Right renal pelvis (tissue), 4 donors: ENCODE results near the gene ADGRG6. TPM values are rescaled to one million over a fixed set of nuclear protein-coding genes. Genes with fewer than 3 reads are reported as not detected.
"Not testable (repeated sequence)": the region's sequence is repeated elsewhere in the genome, so short reads cannot be mapped to it uniquely, and the experiment has no call there.

Source experiments
- DNase-seq, 4 donors: peaks; one replicate each; pipeline ENCODE4 v3.0.0-alpha.2; 2013; ENCODE audit warnings: low read depth in 4 of 4, low spot score in 3 of 4, missing footprints in 1 of 4
- polyA plus RNA-seq, 4 donors: library from polyadenylated mRNA; unstranded; fragments of 120-200 nt; gene quantifications; one replicate each; pipeline ENCODE4 v1.2.1, GENCODE V29; 2013; ENCODE audit not compliant: insufficient read length in 4 of 4

The ADGRG6 gene
- polyA plus RNA-seq = 10 to 100 TPM; 31.5 to 38.3 (median 32.4) TPM

GRCh38 chr6:142301651-142302391, at the start of gene ADGRG6:
ADGRG6 (plus strand) TSS chr6:142302007; CDS start chr6:142302330, 323 bp downstream.
- DNase-seq = peak in 1 of 4 donors; percentile 48

- no peak for DNase-seq
Measured at GRCh38 chr6:142254513-142254912, 47.3 kb upstream of the ADGRG6 start.

GRCh38 chr6:142255785-142256184, 46.0 kb upstream of the ADGRG6 start:
- DNase-seq = no peak

GRCh38 chr6:142258305-142258704, 43.5 kb upstream of the ADGRG6 start:
- no peak for DNase-seq

- DNase-seq = no peak
Measured at GRCh38 chr6:142258757-142259156, 43.0 kb upstream of the ADGRG6 start.

- no peak for DNase-seq
Measured at GRCh38 chr6:142260748-142261147, 41.1 kb upstream of the ADGRG6 start.

- no peak for DNase-seq
Measured at GRCh38 chr6:142262231-142262630, 39.6 kb upstream of the ADGRG6 start.

GRCh38 chr6:142265476-142265875, 36.3 kb upstream of the ADGRG6 start:
- DNase-seq = no peak

GRCh38 chr6:142266060-142266459, 35.7 kb upstream of the ADGRG6 start:
- DNase-seq = no peak

GRCh38 chr6:142271476-142271875, 30.3 kb upstream of the ADGRG6 start:
- no peak for DNase-seq

GRCh38 chr6:142274656-142275055, 27.2 kb upstream of the ADGRG6 start:
- no peak for DNase-seq

GRCh38 chr6:142275236-142276006, 26.4 kb upstream of the ADGRG6 start:
- DNase-seq = no peak

GRCh38 chr6:142276256-142276655, 25.6 kb upstream of the ADGRG6 start:
- no peak for DNase-seq

GRCh38 chr6:142279350-142280180, 22.2 kb upstream of the ADGRG6 start:
- DNase-seq = no peak

GRCh38 chr6:142280265-142280664, 21.5 kb upstream of the ADGRG6 start:
- DNase-seq = no peak

GRCh38 chr6:142280927-142281326, 20.9 kb upstream of the ADGRG6 start:
- no peak for DNase-seq

GRCh38 chr6:142283138-142283537, 18.7 kb upstream of the ADGRG6 start:
- not testable (repeated sequence) for DNase-seq

- no peak for DNase-seq
Measured at GRCh38 chr6:142284419-142284818, 17.4 kb upstream of the ADGRG6 start.

- DNase-seq = no peak
Measured at GRCh38 chr6:142285235-142286087, 16.3 kb upstream of the ADGRG6 start.

GRCh38 chr6:142286088-142286409, 15.8 kb upstream of the ADGRG6 start:
- no peak for DNase-seq
